GM13977 (cell line): ENCODE measurements around the gene TRPC1.

Source experiments
- DNase-seq: peaks from one replicate; pipeline ENCODE4 v3.0.0; 2012; ENCODE audit warnings: low spot score
- in situ Hi-C: fragments of 300-500 bp; cut with MboI; formaldehyde crosslinking; loops from one replicate; pipeline ENCODE4 v1.12.0; 2022; ENCODE audit warnings: low sequenced_read_pairs, low pct_unique_long_range_greater_than_20kb, mixed read lengths, inconsistent platforms; ENCODE audit not compliant: unreplicated experiment
- TF ChIP-seq, protein P1 (sequence below): IDR thresholded peaks from 2 replicates; pipeline ENCODE4 v1.5.1; 2012; ENCODE audit warnings: mild to moderate bottlenecking, control low read depth; ENCODE audit not compliant: insufficient read depth; ENCODE audit errors: extremely low read depth, missing control alignments

The TRPC1 gene

GRCh38 chr3:142852009-142852408 lies 128.2 kb downstream of the TRPC1 start:
- peak; percentile 24 for DNase-seq
- TF ChIP-seq, protein P1, sequence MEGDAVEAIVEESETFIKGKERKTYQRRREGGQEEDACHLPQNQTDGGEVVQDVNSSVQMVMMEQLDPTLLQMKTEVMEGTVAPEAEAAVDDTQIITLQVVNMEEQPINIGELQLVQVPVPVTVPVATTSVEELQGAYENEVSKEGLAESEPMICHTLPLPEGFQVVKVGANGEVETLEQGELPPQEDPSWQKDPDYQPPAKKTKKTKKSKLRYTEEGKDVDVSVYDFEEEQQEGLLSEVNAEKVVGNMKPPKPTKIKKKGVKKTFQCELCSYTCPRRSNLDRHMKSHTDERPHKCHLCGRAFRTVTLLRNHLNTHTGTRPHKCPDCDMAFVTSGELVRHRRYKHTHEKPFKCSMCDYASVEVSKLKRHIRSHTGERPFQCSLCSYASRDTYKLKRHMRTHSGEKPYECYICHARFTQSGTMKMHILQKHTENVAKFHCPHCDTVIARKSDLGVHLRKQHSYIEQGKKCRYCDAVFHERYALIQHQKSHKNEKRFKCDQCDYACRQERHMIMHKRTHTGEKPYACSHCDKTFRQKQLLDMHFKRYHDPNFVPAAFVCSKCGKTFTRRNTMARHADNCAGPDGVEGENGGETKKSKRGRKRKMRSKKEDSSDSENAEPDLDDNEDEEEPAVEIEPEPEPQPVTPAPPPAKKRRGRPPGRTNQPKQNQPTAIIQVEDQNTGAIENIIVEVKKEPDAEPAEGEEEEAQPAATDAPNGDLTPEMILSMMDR, result no peak
- in situ Hi-C loops, result no loop called here

DNA sequence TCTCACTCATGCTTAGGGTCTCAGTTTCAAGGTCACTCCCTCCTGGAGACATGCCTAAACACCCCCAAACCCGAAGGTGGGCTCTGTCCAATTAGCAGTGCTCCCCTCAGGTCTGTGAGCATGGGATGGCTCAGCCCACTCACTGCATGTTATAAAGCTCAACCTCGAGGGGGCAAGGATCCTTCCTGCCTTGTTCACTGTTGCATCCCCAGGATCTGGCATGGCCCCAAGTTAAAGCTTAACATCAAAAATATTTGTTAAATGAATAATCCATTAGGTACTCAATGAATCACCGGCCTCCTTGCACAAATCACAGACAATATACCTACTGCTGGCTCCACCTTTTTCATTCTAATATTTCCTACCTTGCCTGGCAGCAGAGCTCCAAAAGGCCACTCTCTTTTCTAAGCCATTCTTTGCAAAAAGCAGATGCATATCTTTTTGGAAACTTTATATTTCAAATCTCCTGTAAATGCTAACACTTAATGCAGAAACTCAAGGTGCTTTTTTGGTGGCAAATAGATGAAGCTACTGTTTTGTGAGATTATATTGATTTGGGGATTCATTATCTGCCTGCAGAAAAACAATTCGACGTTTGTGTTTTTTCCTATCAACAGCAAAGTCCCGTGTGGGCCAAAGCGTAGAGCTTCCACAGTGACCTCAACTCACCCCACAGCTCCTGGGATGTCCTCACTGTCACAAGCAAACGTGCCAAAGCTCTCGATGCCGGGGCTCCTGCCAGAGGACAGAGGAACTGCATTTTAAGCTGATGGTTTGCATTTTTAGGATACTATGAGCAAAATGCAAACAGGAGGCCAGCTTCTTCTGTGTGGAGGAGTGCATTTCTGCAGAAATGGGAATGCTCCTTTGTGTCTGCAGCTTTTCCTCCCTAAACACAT lies 129.7 kb downstream of the TRPC1 start:
- no peak for DNase-seq
- in situ Hi-C loops, result no loop called here
- TF ChIP-seq, protein P1, result no peak

DNA sequence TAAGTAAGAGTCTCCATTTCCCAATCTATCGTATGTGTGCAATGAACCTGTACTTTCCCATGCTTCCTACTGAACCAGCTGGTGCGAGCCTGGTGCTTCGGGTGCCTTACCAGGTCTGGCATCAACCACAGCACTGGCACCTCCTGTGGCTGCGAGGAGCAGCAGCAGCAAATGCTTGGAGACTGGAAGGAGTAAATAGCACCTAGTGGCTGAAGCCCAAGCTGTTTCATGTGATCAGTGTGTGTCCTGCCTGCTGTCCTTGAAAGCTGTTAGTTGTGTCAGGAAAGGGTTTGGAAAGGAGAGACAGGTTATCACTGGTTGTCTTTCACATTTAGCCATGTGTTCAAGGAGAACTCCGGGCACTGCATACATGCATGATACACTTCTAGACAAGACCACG lies 133.2 kb downstream of the TRPC1 start:
- TF ChIP-seq, protein P1, result no peak
- DNase-seq, result no peak
- in situ Hi-C loops, result no loop called here
